HepG2 (cell line): ENCODE measurements around the gene WFDC11. TPM values are rescaled to one million over a fixed set of nuclear protein-coding genes. Genes with fewer than 3 reads are reported as not detected.

ENCODE experiments used
- AFF4 ChIP-seq: sonication (generic); formaldehyde crosslinking; IDR thresholded peaks from 2 replicates; pipeline ENCODE4 v1.4.0; 2020; ENCODE audit warnings: missing genetic modification reagents
- CBX1 ChIP-seq: IDR thresholded peaks from one replicate; pipeline ENCODE4 v1.6.1; 2016; ENCODE audit warnings: antibody characterized with exemption, low read depth
- CCAR2 ChIP-seq: fragments of 200-400 bp; formaldehyde crosslinking; optimal IDR thresholded peaks from 2 replicates; pipeline ENCODE3; 2018; ENCODE audit warnings: low read depth, mild to moderate bottlenecking, low read length, moderate library complexity
- ELF1 ChIP-seq: sonication (generic); formaldehyde crosslinking; IDR thresholded peaks from 2 replicates; pipeline ENCODE4 v1.4.0; 2020; ENCODE audit warnings: missing genetic modification reagents
- FIP1L1 ChIP-seq: fragments of 200-400 bp; formaldehyde crosslinking; IDR thresholded peaks from 2 replicates; pipeline ENCODE4 v1.6.1; 2018; ENCODE audit warnings: low read depth, mild to moderate bottlenecking, low read length, moderate library complexity, borderline replicate concordance; ENCODE audit not compliant: insufficient read depth
- HMG20A ChIP-seq: IDR thresholded peaks from 2 replicates; pipeline ENCODE4 v1.6.1; 2016; ENCODE audit warnings: borderline replicate concordance
- KDM4B ChIP-seq: sonication (generic); formaldehyde crosslinking; IDR thresholded peaks from 2 replicates; pipeline ENCODE4 v1.4.0; 2020; ENCODE audit warnings: missing genetic modification reagents
- PREB ChIP-seq: sonication (generic); formaldehyde crosslinking; IDR thresholded peaks from 2 replicates; pipeline ENCODE4 v1.4.0; 2020; ENCODE audit warnings: missing genetic modification reagents
- PTBP1 ChIP-seq: fragments of 200-400 bp; formaldehyde crosslinking; IDR thresholded peaks from 2 replicates; pipeline ENCODE4 v1.6.1; 2018; ENCODE audit warnings: low read length, low read depth; ENCODE audit not compliant: poor library complexity, severe bottlenecking
- REL ChIP-seq: sonication (generic); formaldehyde crosslinking; conservative IDR thresholded peaks from 2 replicates; pipeline ENCODE4 v1.8.0; 2022; ENCODE audit warnings: mild to moderate bottlenecking, missing genetic modification reagents, moderate library complexity
- RFXANK ChIP-seq: IDR thresholded peaks from 2 replicates; pipeline ENCODE4 v1.6.1; 2016
- ZBTB44 ChIP-seq: sonication (generic); formaldehyde crosslinking; IDR thresholded peaks from 2 replicates; pipeline ENCODE4 v1.4.0; 2020; ENCODE audit warnings: missing genetic modification reagents
- ZFP37 ChIP-seq: sonication (generic); formaldehyde crosslinking; IDR thresholded peaks from 2 replicates; pipeline ENCODE4 v1.4.0; 2020; ENCODE audit warnings: missing genetic modification reagents, borderline replicate concordance
- ZKSCAN5 ChIP-seq: sonication (generic); formaldehyde crosslinking; IDR thresholded peaks from 2 replicates; pipeline ENCODE4 v1.5.1; 2020; ENCODE audit warnings: mild to moderate bottlenecking, missing genetic modification reagents
- ZNF670 ChIP-seq: sonication (generic); formaldehyde crosslinking; IDR thresholded peaks from 2 replicates; pipeline ENCODE4 v1.8.0; 2022; ENCODE audit warnings: mild to moderate bottlenecking, missing genetic modification reagents, borderline replicate concordance
- ZNF747 ChIP-seq: sonication (generic); formaldehyde crosslinking; IDR thresholded peaks from 2 replicates; pipeline ENCODE4 v1.8.1; 2023; ENCODE audit warnings: missing genetic modification reagents, mild to moderate bottlenecking, borderline replicate concordance
- ZNF772 ChIP-seq: sonication (generic); formaldehyde crosslinking; IDR thresholded peaks from 2 replicates; pipeline ENCODE4 v1.5.0; 2020; ENCODE audit warnings: mild to moderate bottlenecking, missing genetic modification reagents
- ZNF841 ChIP-seq: sonication (generic); formaldehyde crosslinking; IDR thresholded peaks from 2 replicates; pipeline ENCODE4 v1.8.1; 2023; ENCODE audit warnings: missing genetic modification reagents, borderline replicate concordance
- polyA plus RNA-seq, 8 experiments: library from polyadenylated mRNA; depleted of rRNA in 3 of 8; stranded (reverse) in 7 of 8; unstranded in 1 of 8; fragments of >200 nt; fragmentation: Illumina TruSeq in 4 of 8; extraction: Trizol in 4 of 8; gene quantifications; 2 replicates each; pipeline versions ENCODE4 v1.2.1 to v1.2.3, GENCODE V29; 2011 to 2016; ENCODE audit warnings: low read depth in 4 of 8, missing spikeins in 1 of 8, mixed read lengths in 1 of 8; ENCODE audit not compliant: insufficient read depth in 1 of 8
- total RNA-seq, 5 experiments: library from RNA; depleted of rRNA; stranded (reverse); fragments of >200 nt; fragmentation: Illumina TruSeq; extraction: Trizol; gene quantifications; 2 replicates each; pipeline ENCODE4 v1.2.3, GENCODE V29; 2016; ENCODE audit warnings: low read depth in 1 of 5

Gene WFDC11
- total and polyA plus RNA-seq, 2 of the 13 experiments (the other 11 are each of a cell fraction or from before 2014, with no cell fraction given) = not detected

DNA sequence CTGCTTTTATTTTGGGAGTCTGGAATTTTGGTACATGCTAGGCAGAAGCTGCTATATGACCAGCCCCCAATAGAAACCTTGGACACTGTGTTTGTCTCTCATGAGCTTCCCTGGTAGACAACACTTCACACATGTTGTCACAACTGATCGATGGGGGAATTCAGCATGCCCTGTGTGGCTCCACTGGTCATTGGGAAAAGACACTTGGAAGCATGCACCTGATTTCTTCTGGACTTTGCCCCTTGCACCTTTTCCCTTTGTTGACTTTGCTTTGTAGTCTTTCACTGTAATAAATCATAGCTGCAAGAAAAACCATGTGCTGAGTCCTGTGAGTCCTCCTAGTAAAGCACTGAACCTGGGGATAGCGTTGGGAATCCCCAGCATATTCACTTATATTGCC, 48.4 kb downstream of the WFDC11 start (continued):
- TF ChIP-seq AFF4 (CRISPR knock-in tag) (no peak), KDM4B (CRISPR knock-in tag) (no peak), ZNF772 (CRISPR knock-in tag) (no peak), ZKSCAN5 (CRISPR knock-in tag) (no peak), FIP1L1 (no peak), ELF1 (CRISPR knock-in tag) (no peak), PTBP1 (no peak), RFXANK (CRISPR knock-in tag) (no peak), CBX1 (no peak), ZBTB44 (CRISPR knock-in tag) (no peak), ZNF670 (CRISPR knock-in tag) (no peak), ZFP37 (CRISPR knock-in tag) (no peak), ZNF747 (CRISPR knock-in tag) (no peak), REL (CRISPR knock-in tag) (no peak), PREB (CRISPR knock-in tag) (no peak), ZNF841 (CRISPR knock-in tag) (no peak), HMG20A (CRISPR knock-in tag) (no peak), CCAR2 (no peak)
